ENCODE results near the gene UVSSA. TPM values are rescaled to one million over a fixed set of nuclear protein-coding genes. Genes with fewer than 3 reads are reported as not detected.

The UVSSA gene
- total and polyA plus RNA-seq, 7 donors = 1.8 to 18.7 (median 8.7) TPM

DNA sequence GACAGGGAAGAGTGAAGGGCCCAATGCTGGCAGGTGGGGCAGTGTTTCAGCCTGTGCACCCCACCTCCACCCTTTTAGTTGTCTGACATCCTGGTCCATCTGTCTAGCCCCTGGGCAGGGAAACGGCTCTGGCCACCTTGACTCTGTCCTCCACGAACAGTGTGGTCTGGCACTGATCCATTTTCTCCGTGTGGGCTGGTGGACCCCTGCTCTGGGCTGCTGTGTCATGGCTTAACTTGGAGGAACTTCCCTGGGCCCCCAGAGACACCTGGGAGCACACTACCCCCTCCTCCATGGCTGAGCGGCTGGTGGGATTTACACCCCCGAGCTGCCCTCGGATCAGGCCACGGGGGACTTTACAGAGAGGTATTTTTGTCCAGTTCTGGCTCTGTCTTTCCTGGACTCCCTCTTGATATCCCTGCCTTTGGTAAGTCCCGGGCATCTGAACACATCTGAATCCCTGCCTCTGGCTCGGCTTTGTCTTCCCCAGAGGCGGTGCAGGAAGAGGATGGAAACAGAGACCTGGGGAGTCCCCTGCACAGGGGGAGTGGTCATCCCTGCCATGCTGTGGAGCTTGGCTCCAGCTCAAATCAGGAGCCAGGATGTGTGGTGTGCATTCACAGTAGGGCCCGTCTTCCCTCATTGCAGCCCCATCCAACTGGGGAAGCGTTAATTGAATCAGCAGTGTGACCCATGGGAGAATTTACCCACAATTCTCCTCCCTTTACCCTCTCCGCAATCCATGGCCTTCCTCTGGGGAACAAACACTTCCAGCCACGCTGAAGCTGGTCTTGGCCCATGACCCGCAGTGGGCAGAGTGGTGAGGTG, 65.6 kb downstream of the UVSSA start:
- peaks cover 47 to 97% (median 82%) of the 10 kb centered on the region in 3 donors for H3K27me3 ChIP-seq
- no peaks in the 10 kb centered on the region for H3K36me3 ChIP-seq
- no peak for TF ChIP-seq EP300 (IDR thresholded peaks at IDR 0.05)
- TF ChIP-seq, protein P1, sequence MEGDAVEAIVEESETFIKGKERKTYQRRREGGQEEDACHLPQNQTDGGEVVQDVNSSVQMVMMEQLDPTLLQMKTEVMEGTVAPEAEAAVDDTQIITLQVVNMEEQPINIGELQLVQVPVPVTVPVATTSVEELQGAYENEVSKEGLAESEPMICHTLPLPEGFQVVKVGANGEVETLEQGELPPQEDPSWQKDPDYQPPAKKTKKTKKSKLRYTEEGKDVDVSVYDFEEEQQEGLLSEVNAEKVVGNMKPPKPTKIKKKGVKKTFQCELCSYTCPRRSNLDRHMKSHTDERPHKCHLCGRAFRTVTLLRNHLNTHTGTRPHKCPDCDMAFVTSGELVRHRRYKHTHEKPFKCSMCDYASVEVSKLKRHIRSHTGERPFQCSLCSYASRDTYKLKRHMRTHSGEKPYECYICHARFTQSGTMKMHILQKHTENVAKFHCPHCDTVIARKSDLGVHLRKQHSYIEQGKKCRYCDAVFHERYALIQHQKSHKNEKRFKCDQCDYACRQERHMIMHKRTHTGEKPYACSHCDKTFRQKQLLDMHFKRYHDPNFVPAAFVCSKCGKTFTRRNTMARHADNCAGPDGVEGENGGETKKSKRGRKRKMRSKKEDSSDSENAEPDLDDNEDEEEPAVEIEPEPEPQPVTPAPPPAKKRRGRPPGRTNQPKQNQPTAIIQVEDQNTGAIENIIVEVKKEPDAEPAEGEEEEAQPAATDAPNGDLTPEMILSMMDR (IDR thresholded peaks at IDR 0.05) = no peak
- H3K4me1 ChIP-seq = peaks cover 0 to 11% (median 5%) of the 10 kb centered on the region in 4 donors
- no peak overlapping the region for H3K4me3 ChIP-seq
- intact Hi-C loops (cut with DNase I) = no loop called here
- no peak overlapping the region for H3K27ac ChIP-seq
- H3K9me3 ChIP-seq = no peaks in the 10 kb centered on the region
- no peak for DNase-seq
- WGBS, 2 donors = 64 to 66% methylated on average over 15 of the region's 15 CpGs

DNA sequence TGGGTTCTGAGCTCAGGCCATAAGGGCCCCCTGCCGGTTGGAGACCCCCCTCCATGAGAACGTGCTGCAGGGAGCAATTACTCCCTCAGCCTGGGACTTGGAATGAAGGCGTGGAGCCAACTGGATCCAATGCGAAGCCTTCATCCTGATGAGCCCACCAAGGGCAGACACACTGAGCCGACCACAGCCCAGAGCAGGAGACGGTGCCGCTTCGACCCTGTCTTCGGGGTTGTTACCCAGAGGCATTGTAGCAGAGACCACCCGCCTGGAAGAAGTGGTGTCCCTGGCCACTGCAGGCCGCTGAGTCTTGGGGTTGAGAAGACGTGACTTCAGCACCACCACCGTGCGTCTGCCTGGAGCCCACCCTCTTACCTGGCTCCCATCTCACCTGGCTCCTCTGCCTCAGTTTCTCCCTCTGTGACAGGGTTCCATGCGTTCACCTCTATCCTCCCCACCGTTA, 66.2 kb downstream of the UVSSA start:
- H3K9me3 ChIP-seq = no peaks in the 10 kb centered on the region
- peaks cover 41 to 97% (median 80%) of the 10 kb centered on the region in 3 donors for H3K27me3 ChIP-seq
- DNase-seq = peak; percentile 28
- intact Hi-C loops (cut with DNase I) = no loop called here
- TF ChIP-seq, protein P1 (IDR thresholded peaks at IDR 0.05) = no peak
- no peak for TF ChIP-seq POLR2AphosphoS5 (IDR thresholded peaks at IDR 0.05)
- WGBS, 2 donors = 65 to 70% methylated on average over 16 of the region's 16 CpGs
- H3K27ac ChIP-seq = no peak overlapping the region
- H3K36me3 ChIP-seq = no peaks in the 10 kb centered on the region
- H3K4me1 ChIP-seq = peaks cover 0 to 7% (median 3%) of the 10 kb centered on the region in 4 donors
- H3K4me3 ChIP-seq = no peak overlapping the region

DNA sequence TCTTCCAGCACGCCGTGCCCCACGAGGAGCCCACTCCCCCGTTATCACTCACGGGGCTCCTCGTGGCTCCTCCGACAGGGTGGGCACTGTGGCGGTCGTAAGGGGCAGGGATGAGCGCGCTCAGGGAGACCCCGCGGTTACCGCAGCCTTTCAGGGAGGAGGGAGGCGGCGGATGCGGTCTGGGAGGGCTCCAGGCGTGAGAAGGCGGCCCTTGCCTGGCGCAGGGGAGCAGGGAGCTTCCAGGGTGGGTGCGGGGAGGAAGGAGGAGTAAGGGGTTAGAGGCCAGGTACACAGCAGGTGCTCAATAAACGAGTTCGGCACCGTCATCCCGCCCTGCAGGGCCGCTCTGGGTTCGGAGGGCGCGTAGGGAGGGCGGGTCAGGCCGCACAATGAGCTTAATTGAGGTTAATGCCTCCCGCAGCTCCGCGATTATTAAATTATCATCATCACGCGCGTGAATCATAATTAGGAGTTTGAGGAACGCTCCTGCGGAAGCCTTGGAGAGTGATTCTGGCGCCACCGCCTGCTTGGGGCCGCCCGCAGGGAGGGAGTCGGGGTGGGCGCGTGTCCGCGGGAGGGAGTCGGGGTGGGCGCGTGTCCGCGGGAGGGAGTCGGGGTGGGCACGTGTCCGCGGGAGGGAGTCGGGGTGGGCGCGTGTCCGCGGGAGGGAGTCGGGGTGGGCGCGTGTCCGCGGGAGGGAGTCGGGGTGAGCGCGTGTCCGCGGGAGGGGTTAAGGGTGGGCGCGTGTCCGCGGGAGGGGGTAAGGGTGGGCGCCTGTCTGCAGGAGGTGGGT, 66.9 kb downstream of the UVSSA start:
- Histone ChIP-seq H3K27me3 (peaks cover 36 to 96% (median 74%) of the 10 kb centered on the region in 3 donors), H3K4me1 (peaks cover 0 to 7% (median 3%) of the 10 kb centered on the region in 4 donors), H3K36me3 (no peaks in the 10 kb centered on the region), H3K9me3 (no peaks in the 10 kb centered on the region), H3K27ac (no peak overlapping the region), H3K4me3 (no peak overlapping the region)
- 24 to 48% methylated on average over 75 to 76 of the region's 77 CpGs for WGBS, 2 donors
- DNase-seq = peak; percentile 9
- TF ChIP-seq POLR2A (IDR thresholded peaks at IDR 0.05) = no peak
- TF ChIP-seq POLR2AphosphoS5 (IDR thresholded peaks at IDR 0.05) = no peak
- TF ChIP-seq EP300 (IDR thresholded peaks at IDR 0.05) = no peak
- TF ChIP-seq, protein P1 (IDR thresholded peaks at IDR 0.05) = no peak
- intact Hi-C loops (cut with DNase I) = no loop called here

DNA sequence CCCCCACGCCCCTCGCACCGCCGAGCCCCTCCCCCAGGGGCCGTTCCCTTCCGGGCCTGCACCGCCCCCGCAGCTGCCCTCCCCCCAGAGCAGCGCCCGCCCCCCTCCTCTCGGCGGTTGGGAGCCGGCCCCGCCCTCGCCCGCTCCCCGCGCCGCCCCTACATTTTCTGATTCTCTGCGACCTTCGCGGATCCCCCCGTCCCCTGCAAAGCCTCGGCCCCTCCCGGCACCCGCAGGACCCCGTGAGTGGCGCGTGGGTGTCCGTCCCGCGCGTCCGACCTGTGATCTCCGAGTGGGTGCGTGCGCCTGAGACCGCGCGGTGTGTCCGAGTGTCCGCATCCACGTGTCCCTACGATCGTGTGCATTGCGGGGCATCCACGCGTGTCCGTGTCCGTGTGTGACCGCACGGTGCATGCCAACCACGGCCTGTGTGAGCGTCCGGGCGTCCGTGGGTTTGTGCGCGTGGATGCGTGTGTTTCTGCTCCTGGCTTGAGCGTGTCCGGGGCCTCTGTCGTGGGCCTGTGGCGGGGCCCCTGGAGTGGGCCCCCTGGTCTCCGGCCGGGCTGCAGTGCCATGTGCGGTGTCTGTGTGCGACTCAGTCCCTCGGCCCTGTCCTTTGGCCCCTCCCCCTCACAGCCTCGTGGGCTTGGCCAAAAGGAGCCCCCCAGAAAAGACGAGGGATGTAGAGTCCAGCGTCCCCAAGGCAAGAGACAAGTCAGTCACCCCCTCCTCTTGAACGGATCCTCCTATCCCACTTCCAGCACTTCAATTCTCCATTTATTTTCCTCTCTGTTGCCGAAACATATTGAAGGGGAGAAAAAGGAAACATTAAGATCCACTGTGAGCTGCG, 68.0 kb downstream of the UVSSA start:
- WGBS, 2 donors = 38 to 54% methylated on average over 69 to 74 of the region's 75 CpGs
- peak; percentile 48 for DNase-seq
- H3K4me1 ChIP-seq = peaks cover 0 to 7% (median 3%) of the 10 kb centered on the region in 4 donors
- no peaks in the 10 kb centered on the region for H3K36me3 ChIP-seq
- H3K27ac ChIP-seq = no peak overlapping the region
- H3K9me3 ChIP-seq = no peaks in the 10 kb centered on the region
- peaks cover 30 to 96% (median 67%) of the 10 kb centered on the region in 3 donors for H3K27me3 ChIP-seq
- intact Hi-C loops (cut with DNase I) = no loop called here
- TF ChIP-seq POLR2AphosphoS5 (IDR thresholded peaks at IDR 0.05) (no peak), POLR2A (IDR thresholded peaks at IDR 0.05) (no peak), EP300 (IDR thresholded peaks at IDR 0.05) (no peak)
- TF ChIP-seq, protein P1 (IDR thresholded peaks at IDR 0.05) = no peak
- H3K4me3 ChIP-seq = no peak overlapping the region

Data from sigmoid colon (tissue), 7 donors.